Activated CD4-positive, alpha-beta memory T cell treated with anti-CD3 and anti-CD28 coated beads for 36 hours (primary cell): ENCODE results near the gene KRT76. TPM values are rescaled to one million over a fixed set of nuclear protein-coding genes. Genes with fewer than 3 reads are reported as not detected.
"Not testable (repeated sequence)": the region's sequence is repeated elsewhere in the genome, so short reads cannot be mapped to it uniquely, and the experiment has no call there.

Source experiments
- CTCF ChIA-PET: fragments of 350-600 bp; sonication (Branson Sonifier 250); formaldehyde crosslinking; loops from one replicate; lab custom pipeline; 2021; ENCODE audit warnings: antibody characterized with exemption, inconsistent platforms; lab: Charles Lee
- POLR2A ChIA-PET: fragments of 350-600 bp; sonication (Branson Sonifier 250); formaldehyde crosslinking; loops from one replicate; lab custom pipeline; 2021; ENCODE audit warnings: antibody characterized with exemption; lab: Charles Lee
- DNase-seq: peaks from one replicate; pipeline ENCODE4 v3.0.0-alpha.2; 2020
- H3K27ac Mint-ChIP-seq: one replicate; pipeline ENCODE4 v1.8.0; 2021; ENCODE audit warnings: mixed read lengths
- H3K27me3 Mint-ChIP-seq: one replicate; pipeline ENCODE4 v1.8.0; 2021; ENCODE audit warnings: mixed read lengths
- H3K36me3 Mint-ChIP-seq: one replicate; pipeline ENCODE4 v1.8.0; 2021; ENCODE audit warnings: mixed read lengths
- H3K4me1 Mint-ChIP-seq: one replicate; pipeline ENCODE4 v1.8.0; 2021; ENCODE audit warnings: low read depth, mixed read lengths
- H3K4me3 Mint-ChIP-seq: one replicate; pipeline ENCODE4 v1.8.0; 2021; ENCODE audit warnings: mild to moderate bottlenecking, mixed read lengths
- H3K9me3 Mint-ChIP-seq: one replicate; pipeline ENCODE4 v1.8.0; 2021; ENCODE audit warnings: mixed read lengths
- intact Hi-C: fragments of 100-400 bp; cut with micrococcal nuclease; formaldehyde crosslinking; loops from one replicate; pipeline ENCODE4 v1.15.1; 2023
- total RNA-seq, 2 experiments: library from RNA; stranded (reverse); gene quantifications; one replicate each; pipeline ENCODE4 v1.2.3, GENCODE V29; 2021

The KRT76 gene
- total RNA-seq, 2 experiments from 2014 or later: not detected

DNA sequence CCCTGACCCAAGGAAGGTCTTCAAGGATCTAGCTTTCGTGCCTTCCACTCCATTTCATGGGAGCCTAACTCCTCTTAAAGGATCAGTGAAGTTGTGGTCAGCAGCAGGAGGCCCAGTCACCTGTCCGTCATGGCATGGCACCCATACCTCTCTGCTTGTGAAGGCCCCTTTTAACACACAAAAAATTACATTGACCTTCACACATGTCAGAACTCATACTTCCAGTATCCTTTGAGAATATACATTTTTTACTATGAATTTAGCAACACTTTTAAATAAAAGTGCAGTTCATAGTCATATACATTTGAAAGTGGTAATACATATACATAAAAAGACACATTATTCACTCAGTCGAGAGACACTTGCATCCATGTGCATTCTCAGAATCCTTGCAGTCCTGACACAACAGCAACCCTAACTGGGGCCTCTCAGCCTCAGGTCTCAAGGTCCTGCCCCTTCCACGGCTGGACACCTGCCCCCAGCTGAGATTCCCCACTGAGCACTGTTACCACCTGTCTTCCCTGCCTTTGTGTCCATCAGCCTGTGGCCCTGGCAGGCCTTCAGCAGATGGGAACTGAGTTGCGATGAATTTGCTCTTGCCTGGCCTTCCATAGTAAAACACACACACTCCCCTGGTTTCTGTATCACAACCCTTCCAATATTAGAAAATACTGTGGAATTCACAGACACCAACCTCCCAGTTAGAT, 22.5 kb upstream of the KRT76 start:
- no peak for DNase-seq
- ChIA-PET POLR2A (no interaction called here), CTCF (interaction anchor here (0.7 kb wide), 1 partner anchor 80 kb away, joined by 3 read pairs; no protein-coding TSS in a partner anchor)
- intact Hi-C loops: no loop called here
- H3K4me1 Mint-ChIP-seq: no peaks in the 10 kb centered on the region
- no peaks in the 10 kb centered on the region for H3K36me3 Mint-ChIP-seq
- H3K27me3 Mint-ChIP-seq: no peaks in the 10 kb centered on the region
- no peaks in the 10 kb centered on the region for H3K9me3 Mint-ChIP-seq
- H3K27ac Mint-ChIP-seq: no peak overlapping the region
- H3K4me3 Mint-ChIP-seq: no peak overlapping the region

DNA sequence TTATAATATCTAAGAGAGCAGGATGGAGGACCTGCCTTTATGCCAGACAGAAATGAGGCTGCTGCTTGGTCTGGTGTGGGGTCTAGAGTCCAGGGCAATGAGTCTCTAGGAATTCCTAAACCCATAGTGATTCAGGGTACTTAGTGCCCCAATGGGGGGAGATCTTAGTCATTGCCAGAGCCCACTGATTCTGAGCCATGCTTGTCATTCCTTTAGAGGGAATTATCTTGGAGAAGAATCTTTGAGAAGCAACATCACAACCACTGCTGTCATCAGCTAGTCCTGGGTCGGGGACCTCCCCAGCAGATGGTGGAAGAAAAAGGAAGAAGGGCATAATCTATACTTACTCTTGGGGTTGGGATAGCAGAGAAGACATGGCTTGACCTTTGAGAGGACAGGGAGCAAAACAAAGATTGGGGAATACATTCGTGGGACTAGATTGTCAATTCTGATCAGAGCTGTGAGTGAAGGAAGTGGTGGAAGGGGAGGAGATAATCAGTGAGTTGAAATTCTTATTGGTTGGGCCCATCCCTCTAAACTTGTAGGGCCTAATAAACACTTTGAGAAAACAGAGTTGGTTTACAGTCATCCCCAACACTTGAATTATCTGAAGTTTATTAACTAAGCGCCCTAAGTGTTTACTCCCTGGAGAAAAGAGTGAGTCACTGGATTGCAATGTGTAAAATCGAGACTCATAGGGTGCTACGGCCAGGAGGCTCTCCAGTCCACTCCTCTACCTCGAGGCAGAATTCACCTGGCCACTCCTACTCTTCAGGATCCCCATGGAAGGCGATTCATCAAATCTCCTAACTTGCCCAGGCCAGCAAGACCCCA, 21.7 kb upstream of the KRT76 start:
- H3K36me3 Mint-ChIP-seq: no peaks in the 10 kb centered on the region
- ChIA-PET CTCF (interaction anchor here (1.1 kb wide), 1 partner anchor 81 kb away, joined by 3 read pairs; no protein-coding TSS in a partner anchor), POLR2A (no interaction called here)

DNA sequence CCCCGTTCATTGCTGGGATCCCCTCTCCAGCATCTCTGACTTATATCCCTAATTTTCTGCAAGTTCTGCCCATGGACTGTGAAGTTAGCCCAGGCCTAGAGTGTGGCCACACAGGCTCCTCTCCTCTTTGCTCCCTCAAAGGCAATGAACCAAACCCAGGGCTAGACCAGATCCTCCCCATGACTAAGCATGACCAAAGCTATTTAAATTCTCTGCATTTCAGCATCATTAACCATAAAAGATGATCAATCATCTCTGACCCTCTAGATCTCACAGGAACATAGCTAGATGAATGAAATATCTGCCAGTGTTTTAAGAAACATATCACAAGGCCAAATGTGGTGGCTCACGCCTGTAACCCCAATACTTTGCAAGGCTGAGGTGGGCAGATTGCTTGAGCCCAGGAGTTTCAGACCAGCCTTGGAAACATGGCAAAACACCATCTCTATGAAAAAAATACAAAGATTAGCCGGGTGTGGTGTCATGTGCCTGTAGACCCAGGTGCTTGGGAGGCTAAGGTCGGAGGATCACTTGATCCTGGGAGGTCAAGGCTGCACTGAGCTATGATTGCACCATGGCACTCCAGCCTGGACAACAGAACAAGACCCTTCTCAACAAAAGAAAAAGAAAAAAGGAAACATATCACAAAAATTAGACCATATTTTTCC, 21.0 kb upstream of the KRT76 start:
- ChIA-PET POLR2A (no interaction called here), CTCF (interaction anchor here (1.1 kb wide), 1 partner anchor 82 kb away, joined by 3 read pairs; no protein-coding TSS in a partner anchor)
- H3K4me1 Mint-ChIP-seq: no peaks in the 10 kb centered on the region
- H3K36me3 Mint-ChIP-seq: no peaks in the 10 kb centered on the region
- intact Hi-C loops: no loop called here
- H3K4me3 Mint-ChIP-seq: no peak overlapping the region
- H3K27me3 Mint-ChIP-seq: no peaks in the 10 kb centered on the region
- no peak overlapping the region for H3K27ac Mint-ChIP-seq
- DNase-seq: no peak
- no peaks in the 10 kb centered on the region for H3K9me3 Mint-ChIP-seq

More for the DNA sequence above, 21.7 kb upstream of the KRT76 start:
- Mint-ChIP-seq H3K4me1 (no peaks in the 10 kb centered on the region), H3K4me3 (no peak overlapping the region), H3K27ac (no peak overlapping the region), H3K27me3 (no peaks in the 10 kb centered on the region), H3K9me3 (no peaks in the 10 kb centered on the region)
- no peak for DNase-seq
- intact Hi-C loops: no loop called here

DNA sequence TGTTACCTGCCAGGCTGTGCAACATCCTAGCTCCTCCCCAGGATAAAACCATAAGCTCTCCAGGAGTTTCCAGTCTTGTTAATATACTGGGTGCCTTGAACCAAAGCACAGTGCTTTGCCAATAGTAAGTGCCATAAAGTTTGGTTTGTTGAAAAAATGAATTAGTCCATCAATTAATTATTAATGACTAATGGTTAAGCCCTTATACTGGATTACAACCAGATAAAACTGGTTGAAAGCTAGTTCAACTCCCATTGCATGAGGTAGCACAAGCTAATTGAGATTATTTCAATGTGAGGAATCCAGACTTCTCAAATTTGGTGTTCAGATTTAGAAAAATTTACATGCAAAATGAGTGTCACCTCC, 20.4 kb upstream of the KRT76 start:
- Mint-ChIP-seq H3K27ac (no peak overlapping the region), H3K36me3 (no peaks in the 10 kb centered on the region), H3K9me3 (no peaks in the 10 kb centered on the region), H3K4me3 (no peak overlapping the region), H3K4me1 (no peaks in the 10 kb centered on the region), H3K27me3 (no peaks in the 10 kb centered on the region)
- no peak for DNase-seq
- POLR2A ChIA-PET: no interaction called here
- CTCF ChIA-PET: interaction anchor here (1.1 kb wide), 1 partner anchor 83 kb away, joined by 3 read pairs; no protein-coding TSS in a partner anchor
- intact Hi-C loops: no loop called here

DNA sequence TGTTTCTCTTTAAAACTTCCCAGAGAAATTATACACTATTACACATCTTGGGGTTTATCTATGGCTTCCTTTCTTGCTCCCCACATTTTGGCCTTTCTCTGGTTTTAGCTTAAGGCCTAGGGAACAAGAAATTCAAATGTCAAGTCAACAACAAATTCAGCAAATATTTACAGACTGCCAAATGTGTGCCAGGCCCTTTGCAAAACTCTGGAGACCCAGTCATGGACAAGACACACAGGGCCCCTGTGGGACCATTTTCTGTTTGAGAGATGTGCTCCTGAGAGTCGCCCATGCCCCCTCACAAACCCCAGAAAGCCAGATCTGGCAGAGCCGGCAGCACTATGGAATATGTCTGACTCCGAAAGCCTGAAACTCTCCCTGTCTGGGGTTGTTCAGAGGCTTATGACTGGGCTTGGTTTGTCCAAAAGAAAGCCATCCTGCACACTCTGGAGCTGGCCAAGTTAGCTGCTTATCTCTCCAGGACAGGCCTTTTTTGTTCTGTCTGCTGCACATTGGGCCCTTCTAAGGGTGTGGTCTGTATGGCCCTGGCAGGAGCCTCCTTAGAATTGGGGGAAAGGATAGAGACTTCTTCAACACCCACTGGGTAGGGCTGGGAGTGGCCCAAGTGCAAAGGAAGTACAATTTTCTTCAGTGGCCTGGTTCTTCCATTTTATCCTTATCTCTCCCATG, 19.8 kb upstream of the KRT76 start:
- H3K4me3 Mint-ChIP-seq: no peak overlapping the region
- POLR2A ChIA-PET: no interaction called here
- H3K27ac Mint-ChIP-seq: no peak overlapping the region

DNA sequence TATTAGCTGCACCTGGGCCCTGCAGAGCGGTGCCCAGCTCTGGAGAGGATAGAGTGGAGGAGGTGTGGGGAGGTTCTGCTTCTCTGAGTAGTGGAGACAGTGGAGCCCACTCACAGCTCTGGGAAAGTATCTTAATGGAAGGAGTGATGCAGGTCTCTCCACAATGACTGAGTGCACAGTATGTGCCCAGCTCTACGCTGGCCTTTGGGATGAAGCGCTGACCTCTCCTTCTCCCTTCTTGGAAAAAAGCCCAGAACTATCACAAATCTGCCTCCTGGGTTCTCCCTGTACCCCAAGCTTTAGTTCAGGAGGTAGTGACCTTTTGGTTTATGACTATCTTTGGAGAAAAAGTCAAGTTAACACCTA, 19.3 kb upstream of the KRT76 start:
- CTCF ChIA-PET: no interaction called here
- H3K27me3 Mint-ChIP-seq: peaks cover 4% of the 10 kb centered on the region

More for the DNA sequence above, 19.8 kb upstream of the KRT76 start:
- Mint-ChIP-seq H3K36me3 (no peaks in the 10 kb centered on the region), H3K27me3 (no peaks in the 10 kb centered on the region), H3K9me3 (no peaks in the 10 kb centered on the region), H3K4me1 (no peaks in the 10 kb centered on the region)
- DNase-seq: no peak
- CTCF ChIA-PET: no interaction called here
- intact Hi-C loops: no loop called here

DNA sequence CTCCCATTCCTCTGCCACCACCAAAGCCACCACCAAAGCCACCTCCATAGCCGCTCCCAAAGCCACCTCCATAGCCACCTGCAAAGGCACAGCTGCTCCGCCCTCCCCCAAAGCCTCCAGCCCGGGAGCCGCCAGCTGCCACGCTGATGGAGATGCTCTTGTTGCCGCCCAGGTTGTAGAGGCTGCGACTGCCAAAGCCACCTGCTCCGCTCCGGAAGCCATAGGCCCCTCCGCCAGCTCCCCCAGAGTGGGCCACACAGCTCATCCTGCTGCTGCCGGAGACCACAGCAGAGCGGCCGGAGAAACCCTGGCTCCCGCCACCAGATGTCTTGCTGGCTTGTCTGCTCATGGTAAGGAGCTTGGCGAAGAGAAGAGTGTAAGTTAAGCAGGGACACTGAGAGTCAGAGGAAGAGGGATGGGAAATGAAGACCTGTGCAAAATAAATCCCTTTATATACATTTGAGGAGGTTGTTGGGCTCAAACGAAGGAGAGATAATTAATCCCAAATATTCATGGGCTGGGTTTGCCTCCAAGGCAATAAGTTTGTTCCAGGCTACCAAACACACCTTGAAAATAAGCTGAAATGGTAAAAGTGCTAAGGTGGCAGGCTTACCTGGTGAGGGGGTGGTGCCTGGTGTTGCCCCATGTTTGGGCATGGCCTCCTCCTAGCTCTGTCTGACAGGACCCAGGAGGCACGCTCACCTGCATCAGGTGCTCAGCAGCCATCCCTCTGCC, 18.7 kb upstream of the KRT76 start, which contains the start of gene KRT3:
TSS of gene KRT3 (minus strand) at position 424 of the 735 bp plus-strand sequence. CDS start at position 349, 75 bp downstream.
- no peaks in the 10 kb centered on the region for H3K9me3 Mint-ChIP-seq
- no peak within 1 kb of the TSS for H3K27ac Mint-ChIP-seq
- CTCF ChIA-PET: no interaction called here
- POLR2A ChIA-PET: no interaction called here
- H3K4me1 Mint-ChIP-seq: no peaks in the 10 kb centered on the region
- no peak for DNase-seq
- no peak within 1 kb of the TSS for H3K4me3 Mint-ChIP-seq
- intact Hi-C loops: no loop called here
- peaks cover 4% of the 10 kb centered on the region for H3K27me3 Mint-ChIP-seq
- no peaks in the 10 kb centered on the region for H3K36me3 Mint-ChIP-seq

More for the DNA sequence above, 19.3 kb upstream of the KRT76 start:
- intact Hi-C loops: no loop called here
- no peak for DNase-seq
- Mint-ChIP-seq H3K36me3 (no peaks in the 10 kb centered on the region), H3K9me3 (no peaks in the 10 kb centered on the region), H3K4me3 (no peak overlapping the region), H3K27ac (no peak overlapping the region), H3K4me1 (no peaks in the 10 kb centered on the region)
- POLR2A ChIA-PET: no interaction called here

DNA sequence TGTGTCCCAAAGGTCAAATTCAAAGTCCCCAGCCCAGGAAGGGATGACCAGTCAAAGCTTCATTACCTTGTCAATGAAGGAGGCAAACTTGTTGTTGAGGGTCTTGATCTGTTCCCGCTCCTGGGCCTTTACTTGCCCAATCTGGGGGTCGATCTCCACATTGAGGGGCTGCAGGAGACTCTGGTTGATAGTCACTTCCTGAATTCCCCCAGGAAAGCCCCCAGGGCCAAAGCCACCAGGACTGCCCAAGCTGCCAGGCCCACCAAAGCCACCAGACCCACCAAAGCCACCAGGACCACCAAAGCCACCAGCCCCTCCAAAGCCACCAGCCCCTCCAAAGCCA, 18.2 kb upstream of the KRT76 start:
- H3K36me3 Mint-ChIP-seq, H3K4me1 Mint-ChIP-seq, H3K4me3 Mint-ChIP-seq, DNase-seq, H3K27ac Mint-ChIP-seq, POLR2A ChIA-PET, H3K9me3 Mint-ChIP-seq, intact Hi-C loops, H3K27me3 Mint-ChIP-seq: not testable (repeated sequence)
- CTCF ChIA-PET: interaction anchor here (1.2 kb wide), 1 partner anchor 84 kb away, joined by 3 read pairs; no protein-coding TSS in a partner anchor

DNA sequence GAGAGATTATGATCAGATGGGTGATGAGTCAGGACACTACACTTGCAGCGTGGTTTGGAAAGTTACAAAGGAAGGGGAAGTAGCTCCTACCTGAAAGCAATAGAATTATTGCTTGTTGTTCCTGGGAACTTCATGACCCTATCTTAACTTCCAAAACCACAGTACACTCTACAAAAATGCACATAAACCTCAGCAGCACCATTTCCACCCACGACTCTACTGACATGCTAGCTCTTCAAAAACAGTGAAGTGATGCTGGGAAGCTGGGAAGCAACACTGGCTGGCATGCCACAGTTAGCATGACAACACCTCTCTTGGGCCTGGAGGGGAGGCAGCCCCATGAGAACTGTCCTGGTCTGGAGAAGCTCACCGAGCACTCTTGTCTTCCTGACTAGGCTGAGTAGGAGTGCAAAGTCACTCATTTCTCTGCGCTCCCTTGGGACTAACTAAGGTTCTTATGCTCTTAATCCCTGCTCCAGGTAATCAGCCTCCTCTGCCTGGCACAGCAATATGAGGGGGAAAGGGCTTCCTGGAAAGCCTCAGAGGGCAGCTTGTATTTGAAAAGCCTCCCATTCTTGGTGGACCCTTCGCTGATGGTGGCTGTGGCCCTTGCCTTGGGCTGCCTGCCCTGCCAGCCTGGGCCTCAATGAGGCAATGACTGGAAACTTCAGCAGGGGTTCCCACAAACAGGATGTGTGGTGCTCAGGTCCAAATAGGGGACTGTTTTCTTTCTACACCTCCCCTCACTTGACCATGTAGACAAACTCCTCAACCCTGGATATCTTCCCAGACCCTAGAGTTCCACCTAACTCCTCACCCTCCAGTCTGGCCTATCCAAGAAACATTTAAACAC, 17.6 kb upstream of the KRT76 start:
- POLR2A ChIA-PET: no interaction called here
- intact Hi-C loops: no loop called here
- Mint-ChIP-seq H3K4me1 (peaks cover 3% of the 10 kb centered on the region), H3K4me3 (no peak overlapping the region), H3K9me3 (no peaks in the 10 kb centered on the region), H3K27me3 (peaks cover 12% of the 10 kb centered on the region), H3K27ac (no peak overlapping the region), H3K36me3 (no peaks in the 10 kb centered on the region)
- no peak for DNase-seq
- CTCF ChIA-PET: interaction anchor here (1.2 kb wide), 1 partner anchor 85 kb away, joined by 3 read pairs; no protein-coding TSS in a partner anchor

DNA sequence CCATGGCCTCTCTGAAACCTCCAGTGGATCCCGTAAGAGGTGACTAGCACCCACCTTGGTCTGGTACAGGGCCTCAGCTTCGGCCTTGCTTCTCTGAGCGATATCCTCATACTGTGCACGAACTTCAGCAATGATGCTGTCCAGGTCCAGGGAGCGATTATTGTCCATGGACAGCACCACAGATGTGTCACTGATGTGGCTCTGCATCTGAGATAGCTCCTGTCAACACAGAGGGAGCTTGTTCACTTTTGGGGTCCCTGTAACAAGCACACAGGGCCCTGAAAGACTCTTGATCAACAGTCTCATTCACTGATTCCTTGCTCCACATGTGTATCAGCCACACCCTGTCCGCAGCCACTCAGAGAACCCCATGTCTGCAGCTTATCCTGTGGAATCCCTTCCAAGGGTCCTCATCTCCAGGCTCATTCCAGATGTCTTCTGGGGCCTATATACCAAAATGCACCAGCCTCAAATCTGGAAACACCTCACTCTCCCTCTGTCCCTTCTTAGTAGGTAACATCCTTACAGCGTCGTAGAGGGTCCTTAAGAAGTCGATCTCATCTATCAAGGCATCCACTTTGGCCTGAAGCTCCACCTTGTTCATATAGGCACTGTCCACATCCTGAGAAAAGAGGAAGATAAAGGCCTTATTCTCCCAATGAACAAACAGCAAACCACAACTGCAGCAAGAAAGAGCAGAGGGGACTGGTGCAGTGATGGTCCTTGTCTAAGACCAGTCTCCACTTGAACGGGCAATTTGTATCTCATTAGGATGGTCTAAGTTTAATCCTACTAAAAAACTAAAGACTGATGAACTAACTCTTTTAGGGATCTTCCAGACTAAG, 15.3 kb upstream of the KRT76 start:
- POLR2A ChIA-PET: no interaction called here
- no peaks in the 10 kb centered on the region for H3K9me3 Mint-ChIP-seq
- DNase-seq: no peak
- H3K36me3 Mint-ChIP-seq: no peaks in the 10 kb centered on the region
- H3K27ac Mint-ChIP-seq: no peak overlapping the region
- intact Hi-C loops: no loop called here
- peaks cover 3% of the 10 kb centered on the region for H3K4me1 Mint-ChIP-seq
- no peak overlapping the region for H3K4me3 Mint-ChIP-seq
- peaks cover 21% of the 10 kb centered on the region for H3K27me3 Mint-ChIP-seq
- CTCF ChIA-PET: no interaction called here
